Measurements from ENCODE around the gene NT5C3B.

GRCh38 chr17:41873559-41874292 is 37.7 kb upstream of the NT5C3B start:
- TF ChIP-seq CTCF (IDR thresholded peaks at IDR 0.05; ENCODE audit: insufficient read depth, low read length, poor library complexity, severe bottlenecking) (no peak), EZH2phosphoT487 (conservative IDR thresholded peaks at IDR 0.05; ENCODE audit: low read length) (no peak)
